WI38 (cell line): Measurements from ENCODE around the gene PCDHAC2.

Experiments used
- H3K4me3 ChIP-seq: 2 replicates; pipeline ENCODE4 v1.5.1; 2011; ENCODE audit warnings: low read depth, mild to moderate bottlenecking, control low read depth, low read length
- CTCF ChIP-seq: IDR thresholded peaks from 2 replicates; pipeline ENCODE4 v1.5.1; 2012; ENCODE audit warnings: low read depth, mild to moderate bottlenecking, control low read depth, low read length

Gene PCDHAC2

DNA sequence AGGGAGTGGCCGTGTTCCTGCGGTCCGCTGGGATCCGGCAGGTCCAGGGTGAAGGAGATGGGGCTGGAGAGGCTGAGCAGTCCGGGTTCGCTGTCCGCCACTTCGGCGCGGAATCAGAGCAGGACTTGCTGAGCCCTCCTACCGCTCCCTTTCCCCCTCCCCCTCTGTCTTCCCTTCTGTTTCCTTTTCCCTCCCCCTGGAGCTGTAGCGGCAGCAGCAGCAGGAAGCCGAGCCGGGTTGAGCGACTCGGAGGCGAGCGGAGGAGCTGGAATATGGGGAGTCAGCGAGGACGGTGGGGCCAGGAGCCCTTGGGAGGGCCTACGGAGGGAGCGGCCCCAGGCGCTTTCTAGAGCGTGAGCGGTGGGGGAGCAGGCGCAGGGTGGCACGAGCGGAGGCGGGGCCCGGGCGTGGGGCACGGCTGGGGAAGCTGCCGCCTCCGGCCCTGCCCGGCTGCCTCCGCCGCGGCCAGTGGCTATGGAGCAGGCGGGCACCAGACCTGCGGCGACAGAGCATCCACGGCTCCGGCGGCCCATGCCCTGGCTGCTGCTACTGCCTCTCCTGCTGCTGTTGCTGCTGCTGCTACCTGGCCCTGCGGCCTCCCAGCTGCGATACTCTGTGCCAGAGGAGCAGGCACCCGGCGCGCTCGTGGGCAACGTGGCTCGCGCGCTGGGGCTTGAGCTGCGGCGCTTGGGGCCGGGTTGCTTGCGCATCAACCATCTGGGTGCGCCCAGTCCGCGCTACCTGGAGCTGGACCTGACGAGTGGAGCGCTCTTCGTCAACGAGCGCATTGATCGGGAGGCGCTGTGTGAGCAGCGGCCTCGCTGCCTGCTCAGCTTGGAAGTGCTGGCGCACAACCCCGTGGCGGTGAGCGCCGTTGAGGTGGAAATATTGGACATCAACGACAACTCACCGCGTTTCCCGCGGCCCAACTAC, at the start of gene PCDHAC2:
PCDHAC2 (plus strand) TSS at position 184 of the 933 bp plus-strand sequence; CDS start at position 475, 291 bp downstream.
- no peak for TF ChIP-seq CTCF
- no peak within 1 kb of the TSS for H3K4me3 ChIP-seq

DNA sequence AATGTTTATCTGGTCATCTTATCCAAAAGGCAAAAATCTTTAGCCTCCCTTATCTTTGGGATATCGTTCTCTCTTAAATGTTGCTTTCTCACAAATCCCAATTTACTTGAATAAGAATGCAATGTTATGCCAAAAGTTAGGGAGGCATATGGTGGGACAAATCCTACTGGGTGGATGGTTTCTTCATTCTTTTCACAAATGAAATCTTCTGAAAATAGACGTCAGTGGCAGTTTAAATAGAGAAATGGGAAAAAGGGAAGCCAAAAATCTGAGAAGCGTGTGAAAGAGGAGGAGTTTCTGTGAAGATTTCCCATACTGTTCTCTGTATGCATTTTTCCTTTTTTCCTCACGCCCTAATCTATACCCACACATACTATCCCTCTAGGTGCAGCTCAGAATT, 42.7 kb upstream of the PCDHAC2 start:
- no peak for TF ChIP-seq CTCF

DNA sequence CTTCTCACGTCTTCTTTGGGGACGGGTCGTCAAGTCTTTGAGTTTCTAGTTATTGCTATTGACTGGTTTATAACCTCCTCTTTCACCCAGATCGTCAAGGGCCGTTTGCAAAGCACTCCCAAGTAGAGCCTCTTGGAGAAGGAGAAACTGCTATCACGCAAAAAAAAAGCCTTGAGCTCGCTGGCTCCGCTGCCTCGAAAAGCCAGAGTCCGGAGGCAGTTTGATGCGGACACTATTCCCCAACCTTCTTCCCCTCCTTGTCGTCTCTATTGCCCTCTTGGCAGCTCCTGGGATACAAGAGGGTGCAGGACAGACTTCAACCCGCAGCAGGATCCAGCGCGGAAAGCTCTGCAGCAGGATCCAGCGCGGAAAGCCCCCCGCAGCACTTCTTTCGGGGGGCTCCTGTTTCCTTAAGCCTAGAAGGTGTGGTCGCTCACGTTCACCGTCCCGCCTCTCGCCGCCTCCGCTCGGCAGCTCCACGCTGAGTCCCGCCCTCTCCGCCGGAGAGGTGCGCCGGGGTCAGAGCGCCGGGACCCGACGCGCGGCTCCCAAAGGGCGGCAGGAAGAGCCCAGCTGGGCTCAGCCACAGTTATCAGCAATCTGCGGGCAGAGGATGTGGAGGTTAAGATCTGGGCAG, 40.4 kb upstream of the PCDHAC2 start, which contains the start of gene PCDHAC1:
PCDHAC1 (plus strand) TSS at position 494 of the 637 bp plus-strand sequence. CDS start 594 bp downstream, outside the sequence.
- TF ChIP-seq CTCF, result no peak
- H3K4me3 ChIP-seq, result peak within 1 kb of the TSS; percentile 17; the same call in 1 of the 2 replicates

More for the DNA sequence above, 42.7 kb upstream of the PCDHAC2 start:
- no peak overlapping the region for H3K4me3 ChIP-seq

DNA sequence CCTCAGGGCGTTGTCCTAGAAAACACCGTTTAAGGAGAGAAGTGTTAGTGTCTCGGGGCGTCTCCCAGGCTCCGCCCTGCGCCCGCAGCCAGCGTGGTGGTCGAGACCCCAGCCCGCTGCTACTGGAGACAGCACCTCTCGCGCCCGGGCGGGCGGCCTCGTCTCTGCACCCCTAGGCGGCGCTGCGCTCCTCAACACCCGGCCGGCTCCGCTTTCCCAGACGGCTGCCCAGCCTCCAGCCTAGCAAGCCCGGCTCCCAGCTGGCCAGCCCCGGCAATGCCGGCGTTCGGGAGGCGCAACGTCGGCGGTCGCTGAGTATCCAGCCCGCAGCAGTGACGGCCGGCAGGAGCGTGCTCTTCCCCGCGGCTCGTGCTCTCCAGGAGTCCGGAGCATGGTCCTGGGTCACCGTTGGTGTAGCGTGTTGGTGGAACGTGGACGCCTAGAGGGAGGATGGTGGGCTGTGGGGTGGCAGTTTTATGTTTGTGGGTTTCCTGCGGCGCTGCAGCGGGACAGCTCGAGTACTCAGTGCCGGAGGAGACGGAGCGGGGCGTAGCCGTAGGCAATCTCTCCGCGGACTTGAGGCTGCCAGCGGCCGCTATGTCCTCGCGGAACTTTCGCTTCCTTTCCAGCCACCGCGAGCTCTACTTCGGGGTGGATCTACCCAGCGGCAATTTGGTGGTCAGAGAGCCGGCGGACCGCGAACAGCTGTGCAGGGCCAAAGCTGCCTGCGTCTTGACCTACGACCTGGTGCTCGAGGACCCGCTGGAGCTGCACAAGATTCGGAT, 39.6 kb upstream of the PCDHAC2 start:
- no peak for TF ChIP-seq CTCF
- H3K4me3 ChIP-seq, result peak overlapping the region; percentile 17; the same call in 1 of the 2 replicates

DNA sequence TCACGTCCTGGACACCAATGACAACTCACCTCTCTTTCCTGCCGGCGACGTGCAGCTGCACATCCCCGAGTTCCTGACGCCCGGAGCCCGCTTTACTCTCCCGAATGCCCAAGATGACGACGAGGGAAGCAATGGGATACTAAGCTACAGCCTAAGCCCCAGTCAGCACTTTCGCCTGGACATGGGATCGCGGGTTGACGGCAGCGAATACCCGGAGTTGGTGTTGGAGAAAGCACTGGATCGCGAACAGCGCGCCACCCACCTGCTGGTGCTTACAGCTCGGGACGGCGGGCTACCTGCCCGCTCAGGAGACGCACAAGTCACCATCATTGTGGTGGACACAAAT, 39.1 kb upstream of the PCDHAC2 start:
- TF ChIP-seq CTCF, result no peak
- no peak overlapping the region for H3K4me3 ChIP-seq

DNA sequence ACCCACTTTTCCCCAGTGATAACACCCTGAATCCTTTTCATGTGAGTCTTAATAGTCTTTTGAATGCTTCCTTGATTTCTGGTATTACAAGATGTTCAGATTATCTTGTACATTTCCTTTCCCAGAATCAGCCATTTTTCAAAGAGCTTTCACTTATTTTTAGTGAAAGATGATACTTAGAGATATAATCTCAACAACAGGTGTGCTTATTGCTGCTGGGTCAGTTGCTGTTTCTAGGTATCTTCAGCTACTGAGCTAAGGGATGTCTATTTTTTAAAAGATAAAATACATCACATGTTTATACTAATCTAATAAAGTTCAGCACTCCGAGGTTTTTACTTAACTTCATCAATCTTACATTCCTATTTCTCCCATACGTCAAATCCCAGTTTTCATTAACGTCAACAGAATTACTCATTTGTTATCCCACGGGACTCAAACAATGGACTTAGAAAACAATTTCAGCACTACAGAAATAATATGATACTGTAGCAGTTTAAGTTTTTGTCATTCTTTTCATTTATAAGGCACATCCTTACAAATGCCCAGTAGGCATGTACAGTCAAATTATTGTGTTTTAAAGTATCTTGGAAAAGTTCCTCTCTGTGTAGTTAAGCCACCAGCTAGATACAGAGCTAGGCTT, 31.2 kb upstream of the PCDHAC2 start:
- TF ChIP-seq CTCF, result no peak
- H3K4me3 ChIP-seq, result no peak overlapping the region
